Stimulated activated CD4-positive, alpha-beta T cell treated with anti-CD3 and anti-CD28 coated beads, TNF-alpha, amount 100 ng/mL, for 24 hours (primary cell): ENCODE measurements around the gene ANKRD6.

Experiments
- DNase-seq, 3 experiments: peaks; one replicate each; pipeline ENCODE4 v3.0.0-alpha.2; 2020; ENCODE audit warnings: low read depth in 3 of 3

The ANKRD6 gene

DNA sequence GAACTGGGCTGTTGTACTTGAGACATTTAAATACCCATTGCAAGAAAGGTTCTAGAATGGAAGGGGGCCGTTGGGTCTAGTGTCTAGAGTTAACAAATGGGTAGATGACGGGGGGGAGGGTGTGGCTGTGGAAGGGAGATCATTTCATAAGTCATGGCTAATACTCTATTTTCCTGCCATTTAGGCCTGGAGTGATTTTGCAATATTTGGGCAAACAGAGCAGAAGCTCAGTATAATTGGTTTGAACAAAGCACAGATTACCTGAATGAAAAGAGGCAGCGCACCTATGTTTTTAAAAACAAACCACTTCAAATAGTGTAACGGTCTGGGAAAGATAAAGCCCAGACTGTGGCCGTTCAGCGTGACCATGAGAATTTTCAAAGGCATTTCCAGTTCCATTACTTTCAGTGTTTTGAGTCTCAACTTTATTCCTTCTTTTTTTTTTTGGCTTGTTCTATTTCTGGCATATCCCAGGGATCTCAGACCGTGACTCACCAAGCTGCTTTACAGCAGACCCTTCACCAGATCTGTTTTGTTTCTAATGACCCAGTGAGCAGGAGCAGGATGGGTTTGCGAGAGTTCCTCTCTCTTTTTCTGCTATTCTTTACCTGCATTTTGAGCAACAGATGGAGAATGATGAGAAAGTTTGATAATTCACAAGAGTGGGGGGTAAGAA, 131.9 kb downstream of the ANKRD6 start:
- no peak for DNase-seq

DNA sequence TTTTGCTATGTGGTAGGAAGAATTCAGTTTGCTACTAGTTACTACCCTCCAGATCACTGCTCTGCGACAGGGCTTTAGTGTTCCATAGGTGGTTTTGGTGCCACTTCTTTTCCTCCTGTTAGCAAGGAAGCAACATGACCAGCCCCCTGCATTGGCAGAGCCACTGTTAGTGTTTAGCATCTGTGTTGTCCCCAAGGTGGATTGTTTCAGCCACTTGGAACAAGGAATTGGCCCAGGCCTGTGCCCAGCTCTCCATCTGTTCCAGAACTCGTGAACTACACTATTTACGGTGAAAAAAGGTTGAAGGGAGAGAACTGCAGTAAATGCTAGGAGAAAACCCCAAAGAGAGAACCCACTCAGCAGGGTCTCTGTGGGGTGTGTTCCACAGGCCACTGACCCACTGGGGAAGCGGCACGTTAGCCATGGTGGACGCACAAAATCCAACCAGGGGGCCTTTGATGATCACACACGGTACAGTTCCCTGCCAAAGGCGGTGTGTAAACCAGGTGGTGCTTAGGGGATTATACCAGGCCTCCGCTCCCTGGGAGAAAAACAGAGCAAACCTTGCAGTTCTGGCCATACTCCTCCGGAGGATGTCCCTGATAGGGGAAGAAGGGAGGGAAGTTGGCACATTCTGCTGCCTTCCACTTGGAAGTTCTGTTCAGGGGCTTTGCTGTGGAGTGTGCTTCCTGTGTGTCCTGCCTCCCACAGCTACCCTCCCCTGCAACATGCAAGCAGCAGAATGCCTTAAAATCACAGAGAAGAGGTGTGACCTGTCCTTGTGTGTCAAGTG, 133.3 kb downstream of the ANKRD6 start:
- DNase-seq = no peak

DNA sequence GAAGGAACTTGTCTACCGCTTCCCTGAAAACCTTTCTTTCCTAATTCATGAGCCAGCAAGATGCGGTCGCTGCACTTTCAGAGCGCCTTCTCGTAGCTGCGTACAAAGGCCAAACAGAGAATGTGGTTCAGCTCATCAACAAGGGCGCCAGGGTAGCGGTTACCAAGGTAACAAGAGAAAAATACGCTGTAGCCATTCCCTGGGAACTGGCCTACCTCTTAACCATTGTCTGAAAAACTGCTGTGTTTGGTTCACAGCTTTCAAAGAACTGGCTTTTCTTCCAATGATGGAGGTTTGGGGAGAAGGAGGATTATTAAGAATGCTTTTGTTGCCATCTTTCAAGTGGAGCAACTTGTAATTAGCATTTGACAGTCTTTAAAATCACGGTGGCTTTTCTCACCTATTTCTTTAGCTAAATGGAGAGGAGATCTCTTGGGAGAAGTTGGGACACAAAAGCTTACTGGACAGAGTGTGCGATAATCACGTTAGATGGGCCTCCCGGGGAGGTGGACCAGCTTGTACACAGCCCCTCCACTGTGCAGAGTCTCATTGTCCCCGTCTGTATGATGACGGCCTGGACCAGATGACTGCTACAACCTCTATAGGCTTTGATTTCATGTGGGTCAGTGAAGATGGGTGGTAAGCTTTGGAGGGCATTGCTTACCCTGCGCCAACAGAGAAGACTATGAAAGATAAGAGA, 134.1 kb downstream of the ANKRD6 start:
- DNase-seq = no peak

DNA sequence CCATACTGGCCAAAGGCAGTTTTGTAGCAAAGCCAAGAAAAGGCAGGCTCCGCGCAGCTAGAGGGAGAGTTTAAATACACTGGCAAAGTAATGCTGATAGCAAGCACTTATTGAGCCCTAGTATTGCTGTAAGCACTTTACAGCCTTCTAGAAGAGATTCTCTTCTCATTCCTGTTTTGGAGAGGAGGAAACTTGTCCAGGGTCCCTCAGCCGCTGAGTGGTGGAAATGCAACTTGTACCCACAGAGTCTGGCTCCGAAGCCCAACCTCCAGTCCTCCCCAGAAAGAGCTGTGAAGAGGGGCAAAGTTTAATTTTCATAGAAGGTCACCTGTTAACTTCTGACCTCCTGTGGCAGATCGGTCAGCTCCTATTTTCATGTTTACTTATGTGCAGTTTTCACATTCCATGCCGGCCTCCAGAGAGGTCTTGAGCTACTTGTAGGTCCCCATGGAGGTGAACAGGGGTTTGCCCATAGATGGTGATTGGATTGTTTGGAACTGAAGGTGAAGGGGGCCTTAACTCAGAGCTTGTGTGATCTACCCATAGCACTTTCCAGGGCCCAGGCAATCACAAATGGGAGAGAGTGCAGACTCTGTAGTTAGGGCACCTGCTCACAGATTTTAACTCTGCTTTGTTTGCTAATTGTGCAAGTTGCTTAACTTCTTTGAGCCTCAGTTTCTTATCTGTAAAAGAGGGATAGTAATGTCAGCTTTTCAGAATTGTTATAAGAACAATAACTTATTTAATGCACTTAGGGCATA, 134.9 kb downstream of the ANKRD6 start:
- no peak for DNase-seq

DNA sequence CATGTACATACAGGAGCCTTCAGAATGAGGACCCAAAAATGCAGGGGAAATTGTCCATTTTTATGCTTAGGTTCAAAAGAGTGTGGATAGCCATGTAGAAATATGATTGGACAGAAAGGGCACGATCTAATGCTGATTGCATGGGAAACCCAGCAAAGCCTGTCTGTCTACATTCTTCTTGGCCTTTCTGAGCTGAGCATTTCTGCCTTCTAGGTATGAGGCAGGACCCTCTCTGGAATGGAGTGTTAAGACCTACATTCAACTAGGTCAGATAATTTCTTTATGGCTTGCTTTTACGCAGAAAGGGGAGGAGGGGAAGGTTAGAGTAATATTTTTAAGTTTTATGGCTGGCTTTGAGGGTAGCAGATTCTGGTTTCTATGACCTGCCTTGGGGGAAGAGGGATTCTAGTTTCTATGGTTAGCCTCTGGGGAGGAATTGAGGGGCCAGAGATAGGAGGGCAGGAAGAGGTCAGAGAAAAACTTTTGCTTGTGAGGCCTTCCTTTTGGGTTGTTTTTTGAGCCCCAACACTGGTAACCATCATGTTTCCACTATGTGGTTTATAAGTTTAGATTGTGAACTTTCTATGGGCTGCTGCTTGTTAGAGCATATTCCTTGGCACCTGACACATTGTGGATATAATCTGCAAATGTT, 142.1 kb downstream of the ANKRD6 start:
- DNase-seq = no peak

DNA sequence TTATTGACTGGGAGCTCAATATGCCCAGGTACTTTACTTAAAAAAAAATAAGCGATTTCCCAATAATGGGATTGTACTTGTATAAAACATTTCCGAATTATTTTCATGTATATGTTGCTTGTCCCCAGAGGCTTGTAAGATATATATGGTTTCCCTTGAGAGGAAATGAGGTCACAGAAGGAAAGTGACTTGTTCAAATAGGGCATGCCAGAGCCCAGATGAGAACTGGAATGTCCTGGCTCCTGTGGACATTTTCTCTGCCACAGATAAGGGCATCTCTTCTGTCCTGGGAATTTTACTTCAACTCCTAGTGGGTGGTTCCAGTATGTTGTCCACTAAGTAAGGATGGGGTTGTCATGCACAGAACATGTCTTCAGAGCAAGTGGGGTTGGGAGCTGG, 142.6 kb downstream of the ANKRD6 start:
- no peak for DNase-seq

DNA sequence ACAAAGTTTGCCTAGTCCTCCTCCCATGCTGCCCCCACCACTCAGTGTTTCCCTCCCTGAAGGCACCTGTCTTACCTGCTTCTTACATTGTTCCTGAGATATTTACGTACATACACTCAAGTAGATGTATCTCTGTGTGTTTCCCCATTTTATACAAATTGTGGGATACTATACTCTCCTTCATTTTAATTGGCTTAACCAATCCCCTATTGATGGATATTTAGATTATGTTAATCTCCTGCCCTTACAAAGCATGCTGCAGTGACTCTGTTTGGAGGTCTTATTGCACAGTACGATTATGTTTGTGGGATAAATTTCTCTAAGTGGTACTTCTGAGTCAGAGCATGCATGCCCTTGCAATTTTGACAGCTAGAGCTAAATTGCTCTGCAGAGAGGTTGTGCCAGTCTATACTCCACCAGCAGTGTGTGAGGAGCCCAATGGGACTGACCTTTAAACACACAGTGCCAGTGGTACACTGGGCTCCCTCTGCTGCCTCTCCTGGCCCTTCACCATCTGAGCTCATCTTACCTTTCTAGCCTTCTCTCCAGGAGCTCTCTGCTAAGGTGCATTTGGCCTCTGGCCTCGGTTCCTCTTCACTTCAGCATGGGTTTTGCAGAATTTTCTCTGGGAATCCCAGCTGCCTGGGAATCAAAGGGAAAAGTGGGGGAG, 148.2 kb downstream of the ANKRD6 start:
- no peak for DNase-seq

DNA sequence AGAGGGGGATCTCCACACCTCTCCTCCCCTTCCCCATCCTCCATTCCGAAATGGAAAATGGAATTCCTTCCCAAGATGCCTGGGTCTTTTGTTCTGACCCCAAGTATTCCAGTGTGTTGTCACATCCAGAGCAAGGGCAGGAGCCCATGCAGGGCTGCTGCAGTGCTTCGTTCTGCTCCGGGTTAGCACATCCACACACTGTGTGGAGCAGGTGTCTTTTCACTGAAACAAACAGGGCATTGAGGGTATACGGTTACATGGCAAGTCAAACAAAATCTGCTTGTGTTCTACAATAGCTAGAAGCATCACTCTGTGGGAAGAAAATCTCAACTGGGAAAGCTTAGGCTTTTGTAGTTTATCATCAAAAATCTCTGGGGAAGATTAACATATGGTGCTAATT, 148.7 kb downstream of the ANKRD6 start:
- DNase-seq = no peak

DNA sequence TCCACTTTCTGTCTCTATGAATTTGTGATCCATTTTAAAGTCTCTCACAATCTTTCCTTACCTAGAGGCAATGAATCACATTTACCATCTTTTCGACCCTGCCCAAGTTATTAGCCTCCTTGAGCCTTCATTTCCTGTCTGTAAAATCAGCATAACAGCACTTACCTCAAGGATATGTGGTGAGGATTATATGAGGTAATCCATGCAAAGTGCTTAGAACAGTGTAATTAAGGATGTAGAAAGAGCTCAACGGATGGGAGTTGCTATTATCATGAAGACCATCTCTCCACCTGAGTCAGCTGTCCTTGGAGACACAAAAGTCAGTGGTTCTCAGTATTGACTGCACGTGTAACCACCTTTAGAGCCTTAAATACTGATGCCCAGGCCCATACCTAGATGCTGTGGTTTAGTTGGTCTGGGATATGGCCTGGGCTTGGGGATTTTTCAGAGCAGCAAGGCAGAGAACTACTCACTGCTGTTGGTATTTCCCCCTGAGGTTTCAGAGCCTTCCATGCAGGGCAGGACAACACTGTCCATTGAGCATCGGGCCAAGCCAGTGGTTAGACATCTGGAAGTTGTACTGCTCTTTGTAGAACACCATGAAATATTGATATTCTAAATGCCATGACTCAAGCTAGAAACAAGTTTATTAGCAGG, 149.8 kb downstream of the ANKRD6 start:
- DNase-seq = no peak

DNA sequence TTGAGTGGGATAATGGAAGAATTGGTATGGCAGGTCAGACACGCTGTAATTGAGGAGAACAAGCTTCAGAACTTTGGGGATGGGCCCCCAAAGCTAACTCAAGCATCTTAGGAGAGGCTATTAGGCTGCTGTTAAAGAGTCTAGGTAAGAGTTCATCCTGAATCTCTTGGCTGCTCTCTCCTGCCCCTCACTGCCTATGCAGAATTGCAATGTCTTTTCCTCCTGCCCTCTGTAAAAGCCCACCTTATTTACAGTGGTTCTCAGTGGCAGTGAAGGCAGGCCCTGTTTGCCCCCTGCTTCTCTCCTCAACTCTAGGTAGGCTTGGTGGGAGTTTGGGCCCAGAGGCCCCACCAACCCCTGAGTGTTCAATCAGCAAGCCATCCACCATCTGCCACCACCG, 150.6 kb downstream of the ANKRD6 start:
- no peak for DNase-seq

DNA sequence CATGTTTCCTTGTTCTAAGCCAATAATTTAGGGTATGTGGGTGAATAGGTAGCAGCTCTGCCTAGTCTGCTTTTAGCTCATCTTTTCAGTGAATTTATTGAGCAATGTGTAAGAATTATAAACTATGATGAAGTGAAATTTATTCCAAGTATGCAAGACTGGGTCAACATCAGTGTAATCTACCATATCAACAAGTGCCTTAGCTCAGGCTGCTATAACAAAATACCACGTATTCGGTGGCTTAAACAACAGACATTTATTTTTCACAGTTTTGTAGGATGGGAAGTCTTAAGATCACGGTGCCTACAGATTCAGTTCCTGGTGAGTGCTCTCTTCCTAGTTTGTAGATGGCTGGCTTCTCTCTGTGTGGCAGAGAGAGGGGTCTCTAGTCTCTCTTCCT, 151.6 kb downstream of the ANKRD6 start:
- DNase-seq = no peak

DNA sequence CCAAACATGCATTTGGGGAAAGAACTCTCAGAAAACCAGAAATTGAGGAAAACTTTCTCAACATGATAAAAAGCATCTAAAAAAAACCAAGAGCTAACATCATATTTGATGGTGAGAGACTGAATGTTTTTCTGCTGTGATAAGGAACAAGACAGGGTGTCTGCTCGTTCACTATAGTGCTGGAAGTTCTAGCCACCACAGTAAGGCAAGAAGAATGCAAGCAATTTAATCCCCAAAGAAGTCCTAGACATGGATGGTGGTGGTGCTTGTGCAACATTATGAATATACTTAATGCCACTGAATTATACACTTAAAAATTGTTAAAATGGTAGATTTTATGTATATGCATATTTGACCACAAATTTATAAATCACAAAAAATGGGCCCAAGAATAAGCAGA, 152.2 kb downstream of the ANKRD6 start:
- no peak for DNase-seq

DNA sequence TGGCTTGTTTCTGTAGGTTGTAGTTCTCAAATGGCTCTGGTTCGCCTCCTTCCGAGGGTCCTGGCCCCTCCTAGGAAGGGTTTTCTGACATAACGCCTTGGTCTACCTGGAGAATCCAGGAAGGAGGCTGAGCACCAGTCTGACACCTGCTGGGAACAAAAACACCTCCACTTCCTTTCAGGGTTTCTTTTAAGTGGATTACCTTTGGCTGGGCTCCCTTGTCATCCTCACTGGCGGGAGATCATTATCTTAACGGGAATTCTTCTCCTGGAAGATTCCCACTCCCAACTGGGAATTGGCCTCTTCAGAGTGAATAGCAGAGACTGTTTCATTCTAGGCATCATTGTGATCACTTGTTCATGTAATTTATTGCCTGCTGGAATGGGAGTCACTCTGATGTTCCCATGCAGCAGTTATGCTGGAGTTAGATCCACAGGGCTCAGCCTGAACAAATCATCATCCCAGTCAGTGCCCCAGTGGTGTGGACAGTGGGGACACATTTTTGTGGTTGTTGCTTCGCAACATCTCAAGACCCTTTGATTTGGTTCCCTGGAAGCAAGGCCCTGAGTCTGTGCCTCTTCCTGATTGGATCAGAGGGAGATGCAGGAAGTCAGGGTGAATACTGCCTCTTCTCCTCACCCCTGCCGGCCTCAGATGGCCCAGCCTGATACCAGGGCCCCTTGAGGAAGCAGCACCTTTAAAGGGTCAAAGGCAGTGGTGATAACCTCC, 156.5 kb downstream of the ANKRD6 start:
- no peak for DNase-seq

DNA sequence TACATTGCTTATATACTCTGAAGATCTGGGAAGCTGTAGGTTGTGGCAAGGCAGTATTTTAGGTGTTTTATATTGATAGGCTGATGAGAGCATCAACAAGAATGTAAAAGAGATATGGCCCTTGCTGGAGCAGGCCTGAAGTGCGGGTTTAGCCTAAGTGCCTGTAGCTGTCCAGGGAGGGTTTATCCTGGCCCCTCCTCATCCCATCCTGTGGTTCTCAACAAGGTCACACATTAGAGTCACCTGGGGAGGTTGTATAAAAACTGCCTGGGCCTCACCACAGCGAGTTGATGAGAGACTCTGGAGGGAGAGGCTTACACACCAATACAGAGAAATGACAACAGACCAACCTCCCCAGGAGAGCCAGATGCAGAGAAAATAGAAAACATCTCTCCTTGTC, 157.2 kb downstream of the ANKRD6 start:
- DNase-seq = no peak

DNA sequence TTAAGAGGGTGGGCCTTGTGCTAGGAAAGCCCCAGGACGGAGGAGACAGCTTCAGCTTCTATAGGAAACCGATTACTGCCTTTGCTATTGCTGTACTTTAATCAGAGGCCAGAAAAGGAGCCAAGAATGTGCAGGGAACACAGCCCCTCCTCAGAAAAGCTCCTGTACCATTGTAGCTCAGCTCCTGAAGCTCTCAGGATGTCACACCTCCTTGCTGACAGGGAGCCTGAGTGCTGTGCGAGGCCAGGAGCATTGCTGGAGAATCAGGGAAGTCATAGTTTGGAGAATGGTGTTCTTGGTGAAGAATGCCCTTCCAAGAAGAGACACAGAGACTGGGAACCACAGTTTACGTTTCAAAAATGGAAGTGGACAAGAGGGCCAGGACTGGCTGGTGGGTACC, 158.8 kb downstream of the ANKRD6 start:
- DNase-seq = no peak

DNA sequence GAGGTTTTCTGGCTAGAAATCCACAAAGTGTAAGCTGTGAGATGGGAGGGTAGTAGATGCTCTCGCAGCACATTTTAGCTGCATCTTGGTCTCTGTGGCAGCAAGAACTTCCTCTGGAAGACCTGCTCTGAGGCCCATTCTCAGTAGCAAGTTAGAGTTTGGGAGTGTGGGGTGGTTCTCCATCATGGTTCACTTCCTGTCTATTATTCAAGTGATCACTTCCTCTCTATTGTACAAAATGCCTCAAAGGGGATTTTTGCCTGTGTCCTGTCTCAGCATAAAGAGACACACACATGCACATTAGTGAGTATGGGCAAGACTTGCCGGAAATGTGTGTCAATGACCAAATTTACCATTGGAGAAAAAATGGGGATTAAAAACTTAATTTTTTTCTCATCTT, 163.1 kb downstream of the ANKRD6 start:
- no peak for DNase-seq

DNA sequence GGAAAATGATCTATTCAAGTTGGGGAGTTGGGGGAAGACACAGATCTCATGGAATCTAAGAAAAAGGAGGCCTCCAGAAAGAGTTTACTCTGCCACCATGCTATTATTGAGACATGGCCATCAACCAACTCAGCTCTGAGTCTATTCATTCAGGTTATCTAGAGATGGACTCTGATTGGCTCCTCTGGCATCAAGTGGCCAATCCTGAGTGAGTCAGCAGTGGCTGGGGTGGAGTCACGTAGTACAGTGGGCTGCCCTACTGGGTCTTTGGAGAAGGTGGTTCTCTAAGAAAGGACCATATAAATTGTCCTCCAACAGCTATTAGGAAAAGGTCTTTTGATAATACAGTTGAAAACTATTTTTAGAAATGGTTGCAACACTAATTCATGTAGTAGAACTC, 163.5 kb downstream of the ANKRD6 start:
- no peak for DNase-seq

DNA sequence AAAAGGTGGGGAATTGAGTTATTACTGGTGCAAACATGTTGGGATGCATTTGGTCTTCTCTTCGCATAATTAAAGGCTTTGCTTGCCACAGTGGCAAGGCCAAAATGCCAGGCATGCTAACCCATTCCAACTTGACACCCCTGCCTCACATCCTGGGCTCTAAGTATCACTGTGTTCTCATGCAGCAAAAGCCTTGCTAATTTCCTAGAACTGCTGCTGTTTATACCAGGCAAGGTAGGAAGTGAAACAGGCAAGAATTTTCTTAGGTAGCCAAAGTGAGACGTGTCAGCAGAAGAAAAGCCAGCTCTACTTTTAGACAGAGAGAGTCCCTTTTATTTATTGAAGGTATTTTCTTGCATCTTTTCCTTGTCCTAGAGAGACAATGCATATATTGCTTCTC, 164.4 kb downstream of the ANKRD6 start:
- no peak for DNase-seq

DNA sequence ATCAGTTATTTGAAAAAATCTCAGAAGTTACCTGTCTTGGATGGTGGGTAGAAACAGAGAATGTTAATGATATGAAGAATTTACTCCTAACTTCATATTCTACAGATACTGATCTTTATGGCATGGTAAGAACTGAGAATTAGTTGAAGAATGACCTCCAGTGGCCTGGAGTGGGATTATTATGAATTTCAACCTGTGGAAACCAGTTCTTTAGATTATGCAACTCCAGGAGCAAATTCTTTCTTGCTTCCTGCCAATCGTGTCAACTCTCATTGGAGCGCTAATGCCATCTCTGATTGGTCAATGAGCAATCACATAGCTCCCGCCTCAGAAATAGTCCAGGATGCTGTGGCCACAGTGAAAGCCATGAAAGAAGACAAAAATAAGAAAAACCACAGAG, 165.0 kb downstream of the ANKRD6 start:
- DNase-seq = no peak

DNA sequence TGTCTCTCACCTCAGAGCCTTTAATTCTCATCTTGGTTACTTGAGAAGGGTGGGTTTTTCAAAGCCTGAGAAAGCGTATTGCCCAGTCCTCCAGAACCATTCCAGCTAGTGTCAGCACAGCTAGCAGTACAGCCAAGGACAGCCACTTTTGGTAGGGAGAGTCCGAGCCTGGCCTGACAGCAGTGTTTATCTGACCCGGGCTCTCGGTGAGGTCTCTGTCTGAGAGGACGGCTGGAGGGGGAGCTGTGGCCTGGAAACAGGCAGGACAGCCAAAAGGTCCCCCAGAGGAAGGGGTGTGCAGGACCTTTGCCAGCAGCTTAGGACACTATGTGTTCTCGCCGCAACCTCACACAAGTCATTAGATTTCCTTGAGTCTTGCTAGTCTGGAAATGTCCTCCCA, 166.8 kb downstream of the ANKRD6 start:
- no peak for DNase-seq
